HG02642 (cell line): ENCODE results near the gene TCEANC2.
"Not testable (repeated sequence)": the region's sequence is repeated elsewhere in the genome, so short reads cannot be mapped to it uniquely, and the experiment has no call there.

Experiments used
- ATAC-seq: cut with Tn5 transposase; IDR thresholded peaks from one replicate; pipeline ENCODE4 v1.9.1; 2021; ENCODE audit warnings: mild to moderate bottlenecking; ENCODE audit not compliant: unreplicated experiment, poor library complexity

Gene TCEANC2

DNA sequence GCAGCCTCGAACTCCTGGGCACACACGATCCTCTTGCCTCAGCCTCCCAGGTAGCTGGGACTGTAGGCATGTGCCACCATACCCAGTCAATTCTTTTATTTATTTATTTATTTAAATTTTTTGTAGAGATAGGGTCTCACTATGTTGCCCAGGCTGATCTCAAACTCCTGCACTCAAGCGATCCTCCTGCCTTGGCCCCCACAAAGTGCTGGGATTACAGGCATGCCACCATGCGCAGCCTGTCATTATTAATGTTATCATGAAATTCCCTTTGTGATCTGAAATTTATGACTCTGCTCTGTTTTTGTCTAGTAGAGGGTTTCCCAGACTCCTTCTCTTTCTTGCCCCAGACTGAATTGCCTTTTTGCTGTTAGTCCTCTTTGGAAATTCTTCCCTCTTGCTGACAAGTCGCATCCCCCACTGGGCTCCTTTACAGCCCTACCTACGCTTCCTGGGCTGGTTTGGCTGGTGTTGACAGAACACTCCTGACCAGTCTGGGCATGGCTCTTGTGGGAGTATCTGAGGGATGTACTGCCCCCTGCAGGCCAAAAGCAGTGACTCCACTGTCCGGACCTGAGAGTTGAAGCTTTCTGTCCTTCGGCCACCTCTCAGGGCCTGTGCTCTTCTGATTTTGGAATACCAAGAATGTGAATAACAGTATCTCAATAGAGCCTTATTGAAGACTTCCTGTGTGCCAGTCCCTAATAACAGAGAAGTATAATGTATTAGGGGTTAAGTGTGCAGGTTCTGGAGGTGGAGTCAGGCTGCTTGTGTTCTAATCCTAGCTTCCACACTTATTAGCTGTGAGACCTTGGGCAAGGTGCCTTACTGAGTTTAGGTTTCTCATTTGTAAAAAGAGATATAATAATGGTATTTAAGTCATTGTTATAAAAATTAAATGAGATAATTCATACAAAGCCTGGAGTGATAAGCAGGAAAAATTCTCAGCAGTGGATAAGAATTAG is 28.2 kb downstream of the TCEANC2 start:
- ATAC-seq = peak; percentile 82

DNA sequence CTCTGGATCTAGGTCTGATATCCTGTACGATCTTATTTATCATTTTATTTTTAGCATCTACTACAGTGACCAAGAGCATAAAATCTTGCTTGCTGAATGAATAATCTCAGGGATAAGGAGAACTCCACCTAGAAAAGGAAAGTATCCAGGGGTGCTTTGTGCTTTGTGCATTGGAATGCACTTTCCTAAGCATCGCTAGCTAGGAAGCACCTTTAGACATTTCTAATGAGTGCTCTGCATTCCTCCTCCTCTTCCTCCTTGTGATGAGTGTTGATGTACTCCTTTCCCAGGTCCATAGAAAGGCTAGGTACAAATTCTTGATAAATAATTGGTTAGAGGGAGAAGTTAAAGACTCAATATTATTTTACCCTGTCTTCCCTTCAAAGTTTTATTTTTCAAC is 31.4 kb downstream of the TCEANC2 start:
- ATAC-seq = no peak

DNA sequence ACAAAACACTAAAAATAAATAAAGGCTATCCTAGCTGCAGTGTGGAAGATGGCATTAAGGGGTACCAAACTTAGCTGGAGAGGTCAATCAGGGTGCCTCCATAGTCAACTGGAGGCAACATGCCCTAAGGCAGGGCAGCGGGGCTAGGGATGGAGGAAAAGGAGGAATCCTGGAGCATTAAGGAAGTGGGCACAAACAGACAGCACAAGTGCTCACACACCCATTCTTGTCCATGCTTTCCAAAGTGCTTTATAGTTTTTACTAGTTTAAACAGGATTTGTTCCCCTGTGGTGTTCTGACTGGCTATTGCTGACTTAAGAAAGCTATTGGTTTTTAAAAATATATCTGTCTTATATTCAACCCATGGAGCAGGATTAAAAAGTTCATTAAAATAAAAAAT is 33.3 kb downstream of the TCEANC2 start:
- no peak for ATAC-seq

DNA sequence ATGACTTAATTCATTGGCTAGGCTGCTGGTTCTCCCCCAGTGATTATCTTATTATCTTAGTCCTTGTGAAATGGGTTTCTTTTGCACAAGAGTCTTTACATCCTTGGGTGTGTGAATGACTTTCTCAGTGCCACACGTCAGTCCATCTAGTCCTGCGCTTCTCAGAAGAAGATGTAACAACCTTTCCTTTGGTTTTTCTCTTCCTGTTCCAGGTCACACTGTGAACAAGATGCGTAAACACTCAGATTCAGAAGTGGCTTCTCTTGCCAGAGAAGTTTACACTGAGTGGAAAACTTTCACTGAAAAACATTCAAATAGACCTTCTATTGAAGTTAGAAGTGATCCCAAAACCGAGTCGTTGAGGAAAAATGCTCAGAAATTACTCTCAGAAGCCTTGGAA is 35.0 kb downstream of the TCEANC2 start:
- no peak for ATAC-seq

DNA sequence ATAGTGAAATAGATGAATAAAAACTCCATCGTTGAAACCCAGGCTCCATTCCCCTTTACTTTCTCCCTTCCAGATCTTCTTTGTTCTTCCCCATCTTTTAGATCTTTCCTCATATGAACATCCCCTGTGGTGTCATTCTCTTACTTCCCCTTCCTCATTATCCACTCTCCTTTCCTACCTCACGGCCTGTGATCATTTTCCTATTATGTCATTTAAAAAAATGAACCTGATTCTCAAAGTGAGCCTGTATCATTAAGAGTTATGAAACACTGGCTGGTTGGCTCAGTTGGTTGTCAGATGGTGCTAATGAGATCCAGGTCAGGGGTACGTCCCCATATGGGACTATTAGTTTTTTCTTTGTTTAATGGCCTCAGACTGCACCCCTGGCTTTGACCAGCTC is 38.3 kb downstream of the TCEANC2 start:
- ATAC-seq = no peak

DNA sequence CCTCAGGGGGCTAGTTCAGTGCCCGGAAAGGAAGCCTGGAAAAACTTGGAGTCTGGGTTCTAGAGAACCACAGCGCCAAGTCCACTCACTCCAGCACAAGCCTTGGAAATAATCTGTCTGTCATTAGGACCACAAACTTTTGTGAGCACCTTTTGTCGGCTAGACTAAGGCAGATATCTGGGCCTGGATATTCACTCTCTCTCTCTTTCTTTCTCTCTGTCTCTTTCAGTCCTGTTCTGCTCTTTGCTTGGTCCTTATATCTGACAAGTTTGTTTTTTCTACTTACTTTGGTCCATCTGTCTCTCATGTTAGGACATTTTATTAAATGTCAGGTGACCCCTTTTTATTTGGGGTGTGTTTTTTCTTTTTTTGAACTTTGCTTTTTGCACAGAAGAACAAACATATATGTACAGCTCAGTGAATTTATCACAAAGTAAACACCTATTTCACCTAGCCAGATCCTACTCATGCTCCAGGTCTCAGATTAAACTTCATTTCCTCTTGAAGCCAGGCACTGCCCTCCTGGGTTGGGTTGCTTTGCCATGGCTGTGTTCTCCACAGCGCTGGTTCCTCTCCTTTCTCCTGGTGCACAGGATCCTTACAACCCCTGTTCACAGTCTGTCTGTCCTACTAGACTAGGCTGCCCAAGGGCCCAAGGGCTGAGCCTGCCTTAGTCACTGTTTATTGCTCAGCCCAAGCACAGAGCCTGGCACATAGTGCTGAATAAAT is 40.8 kb downstream of the TCEANC2 start:
- no peak for ATAC-seq

DNA sequence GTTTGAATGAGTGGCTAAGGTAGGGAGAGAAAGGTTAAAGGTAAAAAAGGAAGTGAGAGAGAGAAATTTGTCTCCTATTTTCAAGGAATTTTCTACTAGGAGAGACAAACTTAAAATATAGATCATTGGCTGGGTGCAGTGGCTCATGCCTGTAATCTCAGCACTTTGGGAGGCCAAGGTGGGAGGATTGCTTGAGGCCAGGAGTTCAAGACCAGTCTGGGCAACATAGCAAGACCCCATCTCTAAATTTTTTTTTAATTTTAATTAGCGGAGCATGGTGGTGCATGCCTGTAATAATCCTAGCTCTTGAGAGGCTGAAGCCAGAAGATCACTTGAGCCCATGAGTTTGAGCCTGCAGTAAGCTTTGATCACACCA is 41.3 kb downstream of the TCEANC2 start:
- not testable (repeated sequence) for ATAC-seq

DNA sequence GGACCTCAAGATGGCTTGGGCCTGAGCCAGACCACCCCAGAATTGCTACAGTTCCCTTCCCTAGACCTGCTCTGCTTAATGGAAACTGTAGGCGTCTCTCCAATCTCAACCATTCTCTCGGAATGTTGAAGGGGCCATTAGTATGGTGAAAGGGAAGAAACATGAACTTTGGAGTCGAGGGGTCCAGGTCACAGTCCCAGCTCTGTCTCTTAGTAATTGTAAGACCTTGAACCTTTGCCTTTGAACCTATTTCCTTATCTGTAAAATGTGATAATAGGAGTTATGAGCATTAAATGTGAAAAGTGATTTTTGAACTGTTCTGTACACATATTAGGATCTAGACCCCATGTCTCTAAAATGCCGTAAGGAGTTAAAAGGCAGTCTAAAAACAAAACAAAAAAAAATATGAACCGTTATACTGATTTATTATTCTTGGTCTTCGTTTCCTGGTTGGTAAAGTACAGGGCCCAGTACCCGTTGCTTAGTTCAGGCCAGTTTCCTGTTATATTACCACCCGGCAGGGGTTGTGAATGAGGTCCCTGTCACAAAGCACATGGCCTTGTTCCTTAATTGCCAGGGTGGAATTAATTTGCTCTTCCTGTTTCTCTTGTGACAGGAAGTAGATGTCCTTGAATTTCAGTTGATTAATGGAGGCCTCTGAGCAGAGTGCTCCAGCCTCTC is 42.3 kb downstream of the TCEANC2 start:
- no peak for ATAC-seq

DNA sequence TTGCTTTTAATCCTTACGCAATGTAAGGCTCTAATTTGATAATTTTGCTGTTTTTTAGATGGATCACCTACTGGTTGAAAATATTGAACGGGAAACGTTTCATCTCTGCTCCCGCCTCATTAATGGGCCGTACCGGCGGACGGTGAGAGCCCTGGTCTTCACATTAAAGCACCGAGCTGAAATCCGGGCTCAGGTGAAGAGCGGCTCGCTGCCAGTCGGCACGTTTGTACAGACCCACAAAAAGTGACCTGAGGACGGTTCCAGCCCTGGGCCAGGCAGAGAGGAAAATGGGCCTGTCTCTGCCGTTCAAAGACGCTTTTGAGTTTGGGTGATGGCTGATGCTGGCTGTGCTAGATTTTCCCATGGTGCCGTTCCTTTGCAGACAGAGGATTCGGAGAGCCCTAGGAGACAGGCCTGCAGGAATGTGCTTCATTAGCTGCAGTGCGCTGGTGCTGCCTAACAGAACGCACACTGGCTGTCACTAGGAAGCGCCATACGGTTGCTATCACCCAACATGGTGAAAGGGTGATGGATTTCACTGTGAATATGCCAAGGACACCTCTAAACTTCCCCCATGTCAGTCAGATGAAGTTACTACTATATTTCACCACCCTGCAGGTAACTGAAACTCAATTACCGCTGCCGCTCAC is 42.9 kb downstream of the TCEANC2 start:
- ATAC-seq = no peak

DNA sequence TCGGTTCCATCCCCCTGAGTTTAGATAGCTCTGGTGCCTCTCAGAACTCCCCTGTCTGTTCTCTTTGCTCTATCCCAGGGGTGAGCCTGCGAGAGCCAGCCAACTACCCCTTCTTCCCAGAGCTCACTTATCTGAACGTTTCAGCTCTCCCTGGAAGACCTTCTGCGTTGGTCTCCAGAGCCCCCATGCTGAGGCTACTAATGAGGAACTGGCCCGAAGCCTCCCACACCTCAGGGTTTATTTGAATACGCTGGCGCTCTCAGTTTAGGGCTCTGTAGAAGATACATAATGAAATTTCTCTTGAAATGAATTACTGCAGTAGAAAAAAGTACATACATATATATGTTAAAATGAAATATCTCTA is 43.5 kb downstream of the TCEANC2 start:
- no peak for ATAC-seq

DNA sequence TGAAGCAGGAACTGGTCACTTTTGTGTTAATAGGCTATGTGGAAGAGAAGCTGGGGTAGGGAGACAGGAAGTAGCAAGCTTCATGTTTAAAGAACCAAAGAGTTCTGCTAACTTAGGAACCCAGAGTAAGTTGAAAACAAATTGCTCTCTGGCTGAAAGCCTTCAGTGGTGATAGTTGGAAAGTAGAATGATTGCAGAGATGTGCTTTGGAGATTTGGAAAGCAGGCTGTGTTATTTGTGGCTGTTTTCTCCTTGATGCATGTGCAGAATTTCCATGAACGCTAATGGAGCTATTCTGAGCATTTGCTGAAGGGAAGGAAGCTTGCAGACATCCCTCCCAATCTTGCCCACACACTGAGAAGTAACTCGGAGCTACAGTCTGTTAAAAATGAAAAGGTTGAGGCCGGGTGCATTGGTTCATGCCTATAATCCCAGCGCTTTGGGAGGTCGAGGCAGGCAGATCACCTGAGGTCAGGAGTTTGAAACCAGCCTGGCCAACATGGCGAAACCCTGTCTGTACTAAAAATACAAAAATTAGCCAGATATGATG is 45.7 kb downstream of the TCEANC2 start:
- ATAC-seq = no peak

DNA sequence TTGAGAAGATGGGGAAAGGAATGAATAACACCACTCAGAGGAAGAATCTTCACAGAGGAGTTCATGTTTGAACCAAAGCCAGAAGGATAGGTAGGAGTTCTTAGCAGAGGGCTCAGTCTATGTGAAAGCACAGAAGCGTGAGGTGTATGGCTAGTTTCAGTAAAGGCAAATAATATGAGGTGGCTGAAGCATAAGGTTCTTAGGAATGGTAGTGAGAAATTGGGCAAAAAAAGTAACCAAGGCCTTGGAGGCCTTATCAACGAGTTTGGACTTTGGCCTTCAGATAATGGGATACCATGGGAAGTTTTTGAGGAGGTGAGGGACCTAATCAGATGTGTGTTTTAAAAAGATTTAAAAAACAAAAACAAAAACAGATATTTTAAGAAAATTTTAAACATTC is 47.1 kb downstream of the TCEANC2 start:
- ATAC-seq = no peak

DNA sequence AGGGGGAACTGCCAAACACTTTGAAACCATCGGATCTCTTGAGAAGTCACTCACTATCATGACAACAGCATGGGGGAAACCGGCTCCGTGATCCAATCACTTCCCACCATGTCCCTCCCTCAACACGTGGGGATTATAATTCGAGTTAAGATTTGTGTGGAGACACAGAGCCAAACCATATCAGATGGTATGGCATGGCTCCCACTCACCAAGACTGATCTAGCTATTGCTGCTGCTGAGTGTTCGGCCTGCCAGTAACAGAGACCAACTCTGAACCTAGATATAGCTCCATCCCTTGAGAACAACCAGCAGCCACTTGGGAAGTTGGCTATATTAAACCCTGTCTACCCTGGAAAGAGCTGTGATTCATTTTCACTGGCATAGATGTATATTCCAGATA is 50.0 kb downstream of the TCEANC2 start:
- no peak for ATAC-seq

DNA sequence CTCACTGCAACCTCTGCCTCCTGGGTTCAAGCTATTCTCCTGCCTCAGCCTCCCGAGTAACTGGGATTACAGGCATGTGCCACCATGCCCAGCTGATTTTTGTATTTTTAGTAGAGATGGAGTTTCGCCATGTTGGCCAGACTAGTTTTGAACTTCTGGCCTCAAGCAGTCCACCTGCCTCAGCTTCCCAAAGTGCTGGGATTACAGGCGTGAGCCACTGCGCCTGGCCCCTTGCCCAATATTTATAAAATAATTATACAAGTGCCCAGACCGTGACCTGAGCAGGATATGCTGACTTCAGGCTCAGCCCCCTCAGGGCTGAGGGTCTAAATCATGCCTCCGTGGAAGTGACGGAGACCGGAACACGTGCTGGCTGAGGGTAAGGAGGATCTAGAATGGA is 51.2 kb downstream of the TCEANC2 start:
- not testable (repeated sequence) for ATAC-seq

DNA sequence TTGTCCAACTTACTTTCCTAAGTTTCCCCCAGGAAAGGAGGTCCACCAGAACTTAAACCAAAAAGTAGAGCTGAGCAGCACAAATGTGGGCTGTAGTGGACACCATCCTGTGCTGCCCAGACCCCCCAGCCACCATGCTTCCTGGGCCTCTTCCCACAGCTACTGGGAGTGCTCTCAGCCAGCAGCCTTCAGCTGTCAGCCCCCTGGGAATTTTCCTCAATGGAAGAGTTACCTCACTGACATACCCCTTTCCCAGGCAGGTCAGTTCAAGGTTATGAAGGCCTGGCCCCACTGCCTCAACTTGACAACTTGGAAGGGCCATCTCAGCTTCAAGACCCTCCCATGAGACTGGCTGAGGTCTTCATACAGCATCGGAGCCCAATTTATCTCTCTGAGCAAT is 51.7 kb downstream of the TCEANC2 start:
- ATAC-seq = no peak

DNA sequence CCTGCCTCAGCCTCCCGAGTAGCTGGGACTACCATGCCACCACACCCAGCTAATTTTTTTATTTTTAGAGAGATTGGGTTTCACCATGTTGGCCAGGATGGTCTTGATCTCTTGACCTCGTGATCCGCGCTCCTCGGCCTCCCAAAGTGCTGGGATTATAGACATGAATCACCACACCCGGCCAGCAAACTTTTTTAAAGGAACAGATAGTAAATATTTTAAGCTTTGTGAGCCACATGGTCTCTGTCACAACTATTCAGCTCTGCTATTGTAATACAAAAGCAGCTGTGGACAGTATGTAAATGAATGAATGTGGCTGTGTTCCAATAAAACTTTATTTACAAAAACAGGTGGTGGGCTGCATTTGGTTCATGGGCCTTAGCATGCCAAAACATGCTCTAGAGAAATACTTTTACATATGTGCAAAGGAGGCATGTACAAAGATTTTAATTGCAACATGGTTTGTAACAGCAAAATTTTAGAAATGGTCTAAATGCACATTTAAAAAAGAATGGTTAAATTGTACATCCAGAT is 52.4 kb downstream of the TCEANC2 start:
- no peak for ATAC-seq

DNA sequence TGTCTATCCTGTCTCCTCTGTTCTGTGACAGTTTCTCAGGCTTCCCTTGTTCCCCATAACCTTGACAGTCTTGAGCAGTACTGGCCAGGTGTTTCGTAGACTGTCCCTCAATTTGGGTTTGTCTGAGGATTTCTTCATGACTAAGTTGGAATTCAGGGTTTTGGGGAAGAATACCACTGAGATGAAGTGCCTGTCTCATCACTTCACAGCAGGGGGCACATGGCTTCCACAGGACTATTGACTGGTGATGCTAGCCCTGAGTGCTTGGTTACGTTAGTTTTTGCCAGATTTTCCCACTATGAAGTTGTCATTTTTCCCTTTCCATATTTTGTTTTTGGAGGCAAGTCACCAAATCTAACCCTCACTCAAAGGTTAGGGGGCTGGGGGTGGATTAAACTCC is 53.7 kb downstream of the TCEANC2 start:
- ATAC-seq = no peak

DNA sequence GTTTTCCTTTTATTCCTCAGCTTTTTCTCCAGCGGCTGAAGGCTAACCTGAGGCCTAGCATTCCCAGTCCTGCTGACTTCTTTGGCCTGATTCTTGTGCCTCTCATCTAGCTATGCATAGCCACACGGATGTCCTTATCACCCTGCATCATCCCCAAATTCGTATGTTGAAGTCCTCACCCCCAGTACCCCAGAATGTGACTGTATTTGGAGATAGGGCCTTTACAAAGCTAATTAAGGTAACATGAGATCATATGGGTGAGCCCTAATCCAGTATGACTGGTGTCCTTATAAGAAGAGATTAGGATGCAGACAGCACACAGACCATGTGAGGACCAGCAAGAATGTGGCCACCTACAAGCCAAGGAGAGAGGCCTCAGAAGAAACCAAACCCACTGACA is 54.7 kb downstream of the TCEANC2 start:
- ATAC-seq = no peak

DNA sequence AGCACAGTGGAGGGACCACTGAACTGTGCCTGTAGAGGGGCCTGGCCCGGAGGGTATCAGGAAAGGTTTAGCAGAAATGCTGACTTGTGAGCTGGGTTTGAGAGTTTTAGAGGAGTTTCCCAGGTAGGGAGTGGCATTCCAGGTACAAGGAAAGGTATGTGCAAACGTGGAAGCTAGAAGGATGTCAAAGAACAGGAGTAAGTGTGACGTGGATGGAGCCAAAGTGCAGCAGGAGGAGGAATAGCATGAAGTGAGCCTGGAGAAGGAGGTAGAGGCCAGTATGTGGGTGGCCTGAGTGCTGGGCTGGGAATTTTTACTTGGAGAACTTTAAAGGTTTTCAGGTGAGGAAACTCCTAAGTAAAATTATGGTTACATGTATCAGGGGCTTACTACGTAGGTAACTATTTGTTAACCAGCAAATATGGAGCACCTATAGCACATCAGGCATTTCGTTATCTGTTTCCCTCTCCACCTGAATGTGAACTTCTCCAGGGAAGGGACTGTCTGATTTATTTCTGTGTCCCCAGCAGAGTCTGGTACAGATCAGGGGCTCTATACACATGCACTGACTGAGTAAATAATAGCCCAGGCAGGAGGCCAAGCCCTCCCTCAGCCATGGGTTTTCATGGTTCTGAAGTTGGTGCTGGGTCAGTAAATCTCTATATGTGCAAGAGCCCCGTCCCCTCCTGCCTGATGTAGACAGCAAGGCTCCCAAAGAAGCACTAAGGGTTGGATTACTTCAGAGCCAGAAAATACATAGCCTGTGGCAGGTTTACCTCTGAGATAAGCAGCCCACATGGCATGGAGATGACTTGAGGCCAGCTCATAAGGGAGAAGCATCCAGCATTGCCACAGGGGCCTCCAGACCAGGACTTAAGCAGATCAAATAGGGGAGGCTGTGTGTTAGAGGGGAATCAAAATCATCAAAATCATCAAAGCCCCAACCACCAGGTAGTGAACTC is 56.0 kb downstream of the TCEANC2 start:
- ATAC-seq = no peak
